NCI-H2081 (cell line): ENCODE results near the gene NIT1.

Experiments
- DNase-seq, 2 experiments: peaks; one replicate each; lab custom pipeline; 2025; lab: John Stamatoyannopoulos, UW

Gene NIT1

DNA sequence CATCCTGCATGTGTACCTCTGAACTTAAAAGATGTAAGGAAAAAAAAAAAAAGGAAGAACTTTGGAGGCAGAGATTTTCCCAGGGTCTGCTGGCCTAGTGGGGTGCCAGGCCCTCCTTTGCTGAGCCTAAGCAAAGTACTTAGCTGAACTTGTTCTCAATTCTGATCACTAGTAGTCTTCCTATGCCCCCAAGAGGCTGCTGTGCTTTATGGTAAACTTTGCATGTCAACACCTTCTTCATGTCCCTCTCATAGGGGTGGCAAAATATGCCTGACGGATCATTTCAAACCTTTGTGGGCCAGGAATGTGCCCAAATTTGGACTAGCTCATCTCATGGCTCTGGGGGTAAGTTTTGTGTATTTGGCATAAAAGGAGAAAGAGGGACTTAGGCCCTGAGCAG, 40.0 kb downstream of the NIT1 start:
- DNase-seq: no peak

DNA sequence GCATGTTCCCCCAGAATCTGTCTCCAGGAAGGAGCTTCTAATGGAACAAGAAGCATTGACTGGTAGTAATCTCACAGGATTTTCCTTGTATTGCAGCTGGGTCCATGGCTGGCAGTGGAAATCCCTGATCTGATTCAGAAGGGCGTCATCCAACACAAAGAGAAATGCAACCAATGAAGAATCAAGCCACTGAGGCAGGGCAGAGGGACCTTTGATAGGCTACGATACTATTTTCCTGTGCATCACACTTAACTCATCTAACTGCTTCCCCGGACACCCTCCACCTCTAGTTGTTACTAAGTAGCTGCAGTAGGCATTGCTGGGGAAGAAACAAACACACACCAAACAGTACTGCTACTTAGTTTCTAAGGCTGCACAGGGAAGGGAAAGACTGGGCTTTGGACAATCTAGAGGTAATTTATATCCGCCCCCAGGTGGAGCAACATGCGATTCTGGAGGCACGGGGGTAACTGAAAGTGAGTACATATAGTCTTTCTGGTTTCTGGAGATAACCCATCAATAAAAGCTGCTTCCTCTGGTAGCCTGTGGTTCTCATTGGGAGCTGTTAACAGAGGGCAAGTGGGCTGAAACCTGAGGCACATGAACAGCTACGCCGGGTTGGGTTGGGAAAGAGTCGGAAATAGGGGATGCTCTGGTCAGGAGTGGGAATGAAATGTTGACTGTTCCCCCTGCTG, 40.6 kb downstream of the NIT1 start:
- no peak for DNase-seq

DNA sequence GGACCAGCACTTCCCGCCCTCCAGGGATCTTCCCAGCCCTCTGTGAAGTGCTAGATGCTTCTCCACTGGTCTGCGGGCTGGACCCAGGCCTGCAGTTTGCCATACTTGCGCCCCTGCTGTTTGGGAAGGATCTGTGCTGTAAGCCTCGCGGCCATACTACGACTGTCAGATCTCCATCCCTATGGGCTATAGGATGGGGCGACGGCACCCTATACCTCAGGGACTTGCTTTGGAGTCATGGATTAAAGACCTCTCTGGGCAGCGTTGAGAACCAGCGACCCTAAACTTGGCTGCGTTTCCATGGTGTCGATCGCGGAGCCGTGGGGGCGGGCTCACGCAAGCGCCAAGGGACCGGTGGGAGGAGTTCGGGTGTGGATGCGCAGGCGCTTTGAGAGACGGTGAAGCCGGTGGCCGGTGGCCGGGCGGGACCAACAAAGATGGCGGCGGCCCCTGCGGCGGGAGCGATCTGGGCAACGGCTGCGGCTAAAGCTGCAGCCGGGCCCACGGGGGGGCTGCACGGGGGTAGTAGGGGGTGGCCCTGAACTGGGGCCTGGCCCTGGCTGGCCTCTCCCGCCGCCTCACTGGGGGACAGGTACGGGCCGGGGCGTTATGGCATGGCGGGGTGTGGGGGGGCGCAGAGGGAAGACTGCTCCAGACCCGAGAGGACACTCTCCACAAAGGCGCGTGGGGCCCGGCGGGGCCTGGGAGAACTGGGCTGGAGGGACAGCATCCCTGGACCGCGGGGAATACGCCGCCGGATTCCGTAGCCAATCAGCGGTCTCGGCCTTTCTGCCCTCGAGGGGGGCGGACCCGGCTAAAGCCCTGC, 41.4 kb downstream of the NIT1 start, which contains the start of gene USP21:
USP21 (plus strand) TSS at position 414 of the 826 bp plus-strand sequence. CDS start 1,141 bp downstream, outside the sequence.
- DNase-seq: peak; percentile 95 to 97

DNA sequence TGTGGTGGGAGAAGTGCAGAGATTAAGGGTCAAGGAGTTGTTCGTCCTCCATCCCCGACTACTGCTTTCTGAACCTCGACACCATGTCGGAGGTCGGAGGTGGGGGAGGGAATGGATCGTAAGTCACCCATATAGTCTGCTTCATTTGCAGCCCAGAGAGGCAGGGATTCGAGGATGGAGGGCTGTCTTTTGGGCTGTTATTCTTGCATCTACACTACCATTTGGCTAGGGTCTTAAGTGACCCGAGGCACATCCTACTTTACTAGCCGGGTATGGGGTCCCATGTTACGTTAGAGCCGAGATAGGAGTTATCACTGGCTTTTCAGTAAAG, 42.0 kb downstream of the NIT1 start:
- no peak for DNase-seq

DNA sequence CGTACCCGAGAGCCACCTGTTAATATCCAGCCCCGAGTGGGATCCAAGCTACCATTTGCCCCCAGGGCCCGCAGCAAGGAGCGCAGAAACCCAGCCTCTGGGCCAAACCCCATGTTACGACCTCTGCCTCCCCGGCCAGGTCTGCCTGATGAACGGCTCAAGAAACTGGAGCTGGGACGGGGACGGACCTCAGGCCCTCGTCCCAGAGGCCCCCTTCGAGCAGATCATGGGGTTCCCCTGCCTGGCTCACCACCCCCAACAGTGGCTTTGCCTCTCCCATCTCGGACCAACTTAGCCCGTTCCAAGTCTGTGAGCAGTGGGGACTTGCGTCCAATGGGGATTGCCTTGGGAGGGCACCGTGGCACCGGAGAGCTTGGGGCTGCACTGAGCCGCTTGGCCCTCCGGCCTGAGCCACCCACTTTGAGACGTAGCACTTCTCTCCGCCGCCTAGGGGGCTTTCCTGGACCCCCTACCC, 42.8 kb downstream of the NIT1 start:
- DNase-seq: no peak

DNA sequence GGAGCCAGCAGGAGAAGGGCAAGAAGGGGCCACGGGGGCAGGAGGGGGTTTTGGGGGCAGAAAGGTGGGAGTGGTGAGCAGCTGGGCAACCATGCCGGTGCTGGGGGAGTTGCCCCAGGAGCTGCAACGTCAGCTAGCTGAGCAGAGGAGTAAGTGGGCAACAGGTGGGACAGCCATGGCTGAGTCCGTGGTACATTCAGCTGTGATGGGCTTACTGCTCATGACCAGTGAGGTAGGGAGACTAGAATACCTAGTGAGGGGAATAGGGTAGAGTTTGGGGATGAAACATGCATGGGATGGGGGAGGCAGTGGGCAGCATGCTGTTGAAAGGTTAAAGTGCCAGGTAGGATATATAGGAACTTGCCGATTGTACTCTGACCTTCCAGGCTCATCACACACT, 43.7 kb downstream of the NIT1 start:
- DNase-seq: no peak

DNA sequence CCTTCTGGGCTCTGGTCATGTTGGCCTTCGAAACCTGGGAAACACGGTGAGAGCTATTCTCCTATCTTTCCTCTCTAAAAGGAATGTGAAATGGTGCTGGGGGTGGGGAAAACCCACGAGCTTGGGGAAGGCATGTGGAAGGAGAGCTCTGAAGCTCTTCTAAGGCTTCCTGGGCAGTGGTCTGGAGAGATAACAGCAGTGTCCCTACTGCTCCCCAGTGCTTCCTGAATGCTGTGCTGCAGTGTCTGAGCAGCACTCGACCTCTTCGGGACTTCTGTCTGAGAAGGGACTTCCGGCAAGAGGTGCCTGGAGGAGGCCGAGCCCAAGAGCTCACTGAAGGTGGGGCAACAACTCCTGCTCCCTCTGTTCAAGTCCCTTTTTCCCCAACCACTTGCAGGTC, 44.1 kb downstream of the NIT1 start:
- no peak for DNase-seq

DNA sequence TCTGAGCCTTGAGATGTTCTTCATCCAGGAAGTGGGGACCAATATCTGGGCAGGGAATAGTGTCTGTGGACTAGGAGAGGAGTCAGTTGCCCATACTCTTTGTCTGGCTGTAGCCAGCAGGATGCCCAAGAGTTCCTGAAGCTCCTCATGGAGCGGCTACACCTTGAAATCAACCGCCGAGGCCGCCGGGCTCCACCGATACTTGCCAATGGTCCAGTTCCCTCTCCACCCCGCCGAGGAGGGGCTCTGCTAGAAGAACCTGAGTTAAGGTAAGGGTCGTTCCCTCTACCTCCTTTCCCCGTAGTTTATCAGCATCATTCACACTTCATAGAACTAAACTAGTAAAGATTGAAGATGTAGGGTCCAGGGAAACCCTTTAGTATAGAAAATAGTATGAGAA, 44.9 kb downstream of the NIT1 start:
- no peak for DNase-seq

DNA sequence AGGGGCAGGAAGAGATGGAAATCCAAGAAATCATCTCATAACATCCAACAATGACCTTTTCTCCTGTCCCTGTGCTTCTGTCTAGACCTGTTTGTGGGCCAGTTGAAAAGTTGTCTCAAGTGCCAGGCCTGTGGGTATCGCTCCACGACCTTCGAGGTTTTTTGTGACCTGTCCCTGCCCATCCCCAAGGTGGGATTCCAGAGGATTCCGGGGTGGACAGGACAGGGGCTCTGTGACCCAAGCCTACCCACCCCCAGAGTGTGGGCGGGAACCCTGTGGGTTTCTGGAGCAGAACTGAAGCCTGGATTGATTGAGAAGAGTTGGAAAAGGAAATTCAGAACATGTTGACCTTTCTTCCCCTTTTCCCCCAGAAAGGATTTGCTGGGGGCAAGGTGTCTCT, 45.9 kb downstream of the NIT1 start:
- no peak for DNase-seq

DNA sequence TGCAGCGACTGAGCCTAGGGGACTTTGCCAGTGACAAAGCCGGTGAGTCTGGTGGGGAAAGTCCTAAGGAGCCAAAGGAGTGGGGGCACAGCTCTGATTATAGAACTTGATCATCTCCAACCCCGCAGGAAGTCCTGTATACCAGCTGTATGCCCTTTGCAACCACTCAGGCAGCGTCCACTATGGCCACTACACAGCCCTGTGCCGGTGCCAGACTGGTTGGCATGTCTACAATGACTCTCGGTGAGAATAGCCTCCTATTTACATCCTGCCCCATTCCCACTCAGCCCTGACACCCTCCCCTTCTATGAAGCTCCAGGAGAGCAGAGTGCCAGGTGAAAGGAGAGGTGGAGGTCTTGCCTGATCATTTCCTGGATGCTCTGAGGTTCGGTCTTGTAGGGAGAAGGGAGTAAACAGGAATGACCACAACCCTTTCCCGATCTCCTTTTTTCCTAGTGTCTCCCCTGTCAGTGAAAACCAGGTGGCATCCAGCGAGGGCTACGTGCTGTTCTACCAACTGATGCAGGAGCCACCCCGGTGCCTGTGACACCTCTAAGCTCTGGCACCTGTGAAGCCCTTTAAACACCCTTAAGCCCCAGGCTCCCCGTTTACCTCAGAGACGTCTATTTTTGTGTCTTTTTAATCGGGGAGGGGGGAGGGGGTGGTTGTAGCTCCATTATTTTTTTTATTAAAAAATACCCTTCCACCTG, 47.2 kb downstream of the NIT1 start:
- no peak for DNase-seq

DNA sequence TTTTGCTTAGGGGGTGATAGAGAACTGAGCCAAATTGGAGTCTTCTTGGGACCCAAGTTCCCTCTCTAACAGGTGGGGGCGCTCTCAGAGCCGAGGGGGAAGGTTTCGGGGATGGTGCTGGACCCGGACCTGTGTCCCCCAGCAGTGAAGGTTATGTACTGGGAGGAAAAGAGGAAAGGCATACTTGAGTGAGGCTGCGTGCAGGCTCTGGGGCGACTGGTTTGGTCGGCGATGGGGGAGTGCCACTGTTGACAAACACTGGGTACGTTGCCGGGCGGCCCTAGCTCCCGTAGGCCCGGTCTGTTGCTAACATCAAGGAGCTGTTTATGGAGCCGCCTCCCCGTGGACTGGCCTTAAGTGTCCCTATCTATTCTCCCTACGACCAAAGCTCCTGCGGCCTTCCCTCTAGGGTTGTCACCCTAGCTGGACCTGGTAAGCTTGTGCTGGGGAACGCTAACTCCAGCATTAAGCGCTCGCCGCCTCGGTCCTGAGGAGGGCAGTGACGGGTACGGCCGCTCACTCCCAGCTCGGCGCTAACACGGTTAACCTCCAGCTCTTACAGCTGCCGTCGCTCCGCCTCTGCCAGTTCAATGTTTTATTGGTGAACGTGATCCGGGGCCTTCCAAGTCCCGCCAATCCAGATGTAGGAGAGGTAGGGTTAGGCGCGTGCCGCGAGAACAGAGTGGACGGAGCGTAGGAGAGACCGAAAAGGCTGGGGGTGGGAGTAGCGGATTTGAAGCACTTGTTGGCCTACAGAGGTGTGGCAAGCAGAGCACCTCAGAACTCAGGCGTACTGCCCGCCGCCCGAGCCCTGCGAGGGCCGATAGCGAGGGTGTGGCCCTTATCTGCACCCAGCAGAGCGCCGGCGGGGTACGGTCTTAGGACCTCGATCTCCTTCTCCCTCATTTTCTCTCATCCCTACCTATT, 48.1 kb downstream of the NIT1 start, which contains the start of gene PPOX:
PPOX (plus strand) TSS at position 685 of the 927 bp plus-strand sequence. CDS start 422 bp downstream, outside the sequence.
- DNase-seq: peak; percentile 98 to 99

DNA sequence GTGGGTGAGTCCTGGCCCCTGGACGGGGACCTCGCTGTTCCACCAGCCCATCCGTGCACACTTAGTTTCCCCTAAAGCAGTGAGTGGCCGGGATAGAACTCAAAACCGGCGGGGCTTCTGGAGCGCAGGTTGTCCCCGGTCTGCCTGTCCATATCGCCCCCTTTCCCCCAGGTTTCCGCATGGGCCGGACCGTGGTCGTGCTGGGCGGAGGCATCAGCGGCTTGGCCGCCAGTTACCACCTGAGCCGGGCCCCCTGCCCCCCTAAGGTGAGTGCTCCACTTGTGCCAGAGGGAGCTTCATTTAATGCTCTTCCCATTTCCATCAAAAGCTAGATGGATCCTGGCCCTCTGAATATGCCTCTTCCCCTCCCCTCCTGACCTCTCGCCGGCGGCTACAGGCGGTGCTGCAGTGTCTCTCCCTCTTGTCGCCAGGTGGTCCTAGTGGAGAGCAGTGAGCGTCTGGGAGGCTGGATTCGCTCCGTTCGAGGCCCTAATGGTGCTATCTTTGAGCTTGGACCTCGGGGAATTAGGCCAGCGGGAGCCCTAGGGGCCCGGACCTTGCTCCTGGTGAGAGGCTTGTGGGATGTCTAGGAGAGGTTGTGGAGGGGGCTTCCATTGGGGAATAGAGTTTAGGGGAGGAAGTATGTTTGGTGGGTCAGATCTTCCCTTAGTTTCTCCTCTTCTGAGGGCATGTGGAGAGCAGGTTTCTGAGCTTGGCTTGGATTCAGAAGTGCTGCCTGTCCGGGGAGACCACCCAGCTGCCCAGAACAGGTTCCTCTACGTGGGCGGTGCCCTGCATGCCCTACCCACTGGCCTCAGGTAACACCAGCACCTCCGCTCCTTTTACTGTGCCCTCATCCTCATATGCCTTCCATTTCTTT, 49.0 kb downstream of the NIT1 start:
- DNase-seq: peak in 1 of 2 experiments; percentile 24

DNA sequence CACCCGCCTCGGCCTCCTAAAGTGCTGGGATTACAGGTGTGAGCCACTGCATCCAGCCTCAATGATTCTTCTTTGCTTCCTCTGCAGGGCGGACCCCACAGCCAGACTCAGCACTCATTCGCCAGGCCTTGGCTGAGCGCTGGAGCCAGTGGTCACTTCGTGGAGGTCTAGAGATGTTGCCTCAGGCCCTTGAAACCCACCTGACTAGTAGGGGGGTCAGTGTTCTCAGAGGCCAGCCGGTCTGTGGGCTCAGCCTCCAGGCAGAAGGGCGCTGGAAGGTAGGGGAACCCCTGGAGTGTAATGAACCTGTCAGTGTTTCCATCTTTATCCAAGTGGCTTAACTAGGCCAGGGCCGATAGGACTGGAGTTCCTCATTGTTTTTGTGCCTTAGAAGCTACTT, 51.0 kb downstream of the NIT1 start:
- DNase-seq: no peak
